HepG2 (cell line): ENCODE data around the gene ACACB. TPM values are rescaled to one million over a fixed set of nuclear protein-coding genes. Genes with fewer than 3 reads are reported as not detected.

Source experiments
- ATAC-seq: fragments of 200-7000 bp; cut with Tn5 transposase; 3 replicates; pipeline ENCODE4 v1.9.1; 2020; ENCODE audit warnings: mild to moderate bottlenecking, moderate library complexity
- BruUV-seq: library from RNA; stranded (reverse); fragments of 400-500 nt; replicated peaks from 2 replicates; lab custom pipeline; 2021; lab: Mats Ljungman, UMichigan
- CTCF ChIA-PET: fragments of 300-600 bp; formaldehyde crosslinking; extraction: SDS; loops from one replicate; lab custom pipeline; 2021; ENCODE audit warnings: low total read pairs, inconsistent platforms, low intra/inter-chr PET ratio; lab: Yijun Ruan, JAX
- POLR2A ChIA-PET: fragments of 350-600 bp; sonication (Branson Sonifier 250); formaldehyde crosslinking; loops from one replicate; lab custom pipeline; 2020; ENCODE audit warnings: antibody characterized with exemption, inconsistent platforms; lab: Yijun Ruan, JAX
- DNase-seq: peaks from one replicate; pipeline ENCODE4 v3.0.0-alpha.2; 2015; ENCODE audit warnings: low spot score
- FAIRE-seq: peaks from 3 replicates; lab custom pipeline; 2011; peaks lifted over from hg19 to GRCh38; lab: Jason Lieb, UNC
- H2AFZ ChIP-seq: one replicate; pipeline ENCODE4 v1.6.1; 2011; ENCODE audit warnings: low read length, inconsistent platforms
- H3K27ac ChIP-seq: fragments of 300-600 bp; 3 replicates; pipeline ENCODE4 v1.8.0; 2011; ENCODE audit warnings: mixed run types, mild to moderate bottlenecking, mixed read lengths, low read length, inconsistent platforms; ENCODE audit not compliant: insufficient read depth; ENCODE audit errors: extremely low read length
- H3K27me3 ChIP-seq, 2 experiments: fragments of 200-600 bp in 1 of 2; 2 replicates in 1 of 2; 3 replicates in 1 of 2; pipeline versions ENCODE4 v1.6.0 to v1.8.0; 2011; ENCODE audit warnings: low read length in 2 of 2, mild to moderate bottlenecking in 2 of 2, moderate library complexity in 2 of 2, inconsistent platforms in 1 of 2; ENCODE audit not compliant: insufficient read depth in 2 of 2, control insufficient read depth in 1 of 2
- H3K36me3 ChIP-seq, 2 experiments: fragments of 200-600 bp in 1 of 2; replicated peaks in 1 of 2; 2 replicates in 1 of 2; 3 replicates in 1 of 2; pipeline versions ENCODE4 v1.5.1 to v1.8.0; 2011; ENCODE audit warnings: low read length in 2 of 2, inconsistent platforms in 1 of 2; ENCODE audit not compliant: insufficient read depth in 2 of 2, control insufficient read depth in 1 of 2
- H3K4me1 ChIP-seq: 2 replicates; pipeline ENCODE4 v1.5.1; 2012; ENCODE audit warnings: low read length, inconsistent platforms; ENCODE audit not compliant: insufficient read depth
- H3K4me2 ChIP-seq: 2 replicates; pipeline ENCODE4 v1.6.0; 2011; ENCODE audit warnings: low read depth, low read length, inconsistent platforms
- H3K4me3 ChIP-seq, 3 experiments: fragments of 200-600 bp in 1 of 3; sonication (generic), shearing (Covaris generic) in 1 of 3; replicated peaks in 1 of 3; 2 replicates each; pipeline ENCODE4 v1.5.1; 2011 to 2016; ENCODE audit warnings: low read length in 3 of 3, inconsistent platforms in 2 of 3, low read depth in 2 of 3, mild to moderate bottlenecking in 2 of 3, control low read depth in 1 of 3, mixed read lengths in 1 of 3; ENCODE audit not compliant: insufficient read depth in 1 of 3
- H3K79me2 ChIP-seq: one replicate; pipeline ENCODE4 v1.6.1; 2011; ENCODE audit warnings: low read length, inconsistent platforms; ENCODE audit not compliant: insufficient read depth
- H3K9ac ChIP-seq: 2 replicates; pipeline ENCODE4 v1.6.0; 2011; ENCODE audit warnings: mild to moderate bottlenecking, low read depth, low read length, inconsistent platforms; ENCODE audit not compliant: insufficient read depth
- H3K9me3 ChIP-seq: 2 replicates; pipeline ENCODE4 v1.5.1; 2012; ENCODE audit warnings: mild to moderate bottlenecking, low read length
- H4K20me1 ChIP-seq: 2 replicates; pipeline ENCODE4 v1.6.0; 2011; ENCODE audit warnings: inconsistent platforms, mild to moderate bottlenecking, low read length, moderate library complexity; ENCODE audit not compliant: insufficient read depth
- ATF6 ChIP-seq: sonication (generic); formaldehyde crosslinking; conservative IDR thresholded peaks from 2 replicates; pipeline ENCODE4 v1.4.0; 2020; ENCODE audit warnings: missing genetic modification reagents
- CHD4 ChIP-seq: fragments of 200-600 bp; sonication (generic); IDR thresholded peaks from 2 replicates; pipeline ENCODE4 v1.7.0; 2017; ENCODE audit warnings: mild to moderate bottlenecking, low read length, borderline replicate concordance
- HNRNPK ChIP-seq: fragments of 200-400 bp; formaldehyde crosslinking; IDR thresholded peaks from 2 replicates; pipeline ENCODE4 v1.6.1; 2018; ENCODE audit warnings: low read length, low read depth, moderate library complexity, mild to moderate bottlenecking; ENCODE audit not compliant: poor library complexity, severe bottlenecking
- ZFP62 ChIP-seq: sonication (generic); formaldehyde crosslinking; IDR thresholded peaks from 2 replicates; pipeline ENCODE4 v1.4.0; 2020; ENCODE audit warnings: missing genetic modification reagents
- ZKSCAN1 ChIP-seq: fragments of 150-350 bp; IDR thresholded peaks from 2 replicates; pipeline ENCODE4 v1.6.1; 2014; ENCODE audit warnings: low read length
- ZNF121 ChIP-seq: sonication (generic); formaldehyde crosslinking; IDR thresholded peaks from 2 replicates; pipeline ENCODE4 v1.5.0; 2020; ENCODE audit warnings: mild to moderate bottlenecking, missing genetic modification reagents
- ZNF251 ChIP-seq: sonication (generic); formaldehyde crosslinking; IDR thresholded peaks from 2 replicates; pipeline ENCODE4 v1.9.0; 2021; ENCODE audit warnings: mild to moderate bottlenecking, missing genetic modification reagents
- ZNF629 ChIP-seq: sonication (generic); formaldehyde crosslinking; conservative IDR thresholded peaks from 2 replicates; pipeline ENCODE4 v1.5.0; 2020; ENCODE audit warnings: missing genetic modification reagents
- ZSCAN5A ChIP-seq: sonication (generic); formaldehyde crosslinking; IDR thresholded peaks from 2 replicates; pipeline ENCODE4 v1.8.0; 2022; ENCODE audit warnings: mild to moderate bottlenecking, missing genetic modification reagents, borderline replicate concordance
- WGBS: methylation state at CpG from one replicate; pipeline ENCODE4 v1.1.6; 2017; ENCODE audit warnings: low lambda C conversion rate; 5-methylcytosine and 5-hydroxymethylcytosine counted together
- in situ Hi-C: cut with HindIII; loops from 2 replicates; pipeline ENCODE4 v1.10.0; 2017; ENCODE audit warnings: low pct_unique_long_range_greater_than_20kb; ENCODE audit not compliant: extremely low pct_ligation_motif_present
- intact Hi-C: fragments of 100-400 bp; cut with micrococcal nuclease; formaldehyde crosslinking; loops from one replicate; pipeline ENCODE4 v1.10.0; 2022; ENCODE audit not compliant: unreplicated experiment
- polyA plus RNA-seq, 8 experiments: library from polyadenylated mRNA; depleted of rRNA in 3 of 8; stranded (reverse) in 7 of 8; unstranded in 1 of 8; fragments of >200 nt; fragmentation: Illumina TruSeq in 4 of 8; extraction: Trizol in 4 of 8; gene quantifications; 2 replicates each; pipeline versions ENCODE4 v1.2.1 to v1.2.3, GENCODE V29; 2011 to 2016; ENCODE audit warnings: low read depth in 4 of 8, missing spikeins in 1 of 8, mixed read lengths in 1 of 8; ENCODE audit not compliant: insufficient read depth in 1 of 8
- total RNA-seq, 5 experiments: library from RNA; depleted of rRNA; stranded (reverse); fragments of >200 nt; fragmentation: Illumina TruSeq; extraction: Trizol; gene quantifications; 2 replicates each; pipeline ENCODE4 v1.2.3, GENCODE V29; 2016; ENCODE audit warnings: low read depth in 1 of 5

Gene ACACB
- total and polyA plus RNA-seq, 2 of the 13 experiments (the other 11 are each of a cell fraction or from before 2014, with no cell fraction given), result 6.2 to 8.6 TPM

DNA sequence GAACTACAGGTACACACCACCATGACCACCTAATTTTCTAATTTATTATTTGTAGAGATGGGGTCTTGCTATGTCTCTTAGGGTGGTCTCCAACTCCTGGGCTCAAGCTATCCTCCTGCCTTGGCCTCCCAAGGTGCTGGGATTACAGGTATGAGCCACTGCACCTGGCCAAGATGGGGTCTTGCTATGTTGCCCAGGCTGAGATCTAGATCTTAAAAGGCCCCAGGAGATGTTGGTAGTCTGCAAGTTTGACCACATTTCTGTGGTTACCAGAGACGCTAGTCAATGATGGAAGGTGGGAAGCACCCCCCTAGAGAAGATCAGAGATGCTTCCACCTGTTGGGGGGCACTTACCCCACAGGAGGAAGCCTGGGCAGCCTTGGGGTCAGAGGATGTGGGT, 158.0 kb downstream of the ACACB start:
- H3K79me2 ChIP-seq, result no peaks in the 10 kb centered on the region
- WGBS, result no CpG with 5 or more reads among the region's 1 CpG
- DNase-seq (no peak), FAIRE-seq (no peak), ATAC-seq (no peak)
- no peaks in the 10 kb centered on the region for H3K27me3 ChIP-seq
- TF ChIP-seq ZFP62 (CRISPR knock-in tag) (no peak), ZNF121 (CRISPR knock-in tag) (peak; percentile 54; the same call in 1 of the 2 replicates)
- no peaks in the 10 kb centered on the region for H3K9me3 ChIP-seq
- in situ Hi-C loops (no loop called here), intact Hi-C loops (no loop called here)
- no peak overlapping the region for H3K9ac ChIP-seq
- no peaks in the 10 kb centered on the region for H3K36me3 ChIP-seq
- no peak overlapping the region for H3K4me3 ChIP-seq
- H4K20me1 ChIP-seq, result no peaks in the 10 kb centered on the region
- ChIA-PET CTCF (no interaction called here), POLR2A (no interaction called here)
- H2AFZ ChIP-seq, result no peak overlapping the region
- no TSS peak for BruUV-seq
- H3K4me1 ChIP-seq, result peaks cover 32% of the 10 kb centered on the region
- no peak overlapping the region for H3K27ac ChIP-seq
- no peak overlapping the region for H3K4me2 ChIP-seq

GRCh38 chr12:109275173-109275572, 158.8 kb downstream of the ACACB start:
- CTCF ChIA-PET, result no interaction called here
- H3K79me2 ChIP-seq, result no peaks in the 10 kb centered on the region
- in situ Hi-C loops, result no loop called here
- H3K4me2 ChIP-seq, result no peak overlapping the region
- POLR2A ChIA-PET, result no interaction called here
- no peak for ATAC-seq
- intact Hi-C loops, result no loop called here
- BruUV-seq, result no TSS peak
- 15% methylated on average over 4 of the region's 4 CpGs for WGBS
- no peak for FAIRE-seq
- no peaks in the 10 kb centered on the region for H4K20me1 ChIP-seq
- H3K4me1 ChIP-seq, result peaks cover 34% of the 10 kb centered on the region
- DNase-seq, result no peak
- TF ChIP-seq HNRNPK (no peak), ZKSCAN1 (no peak), ATF6 (CRISPR knock-in tag) (no peak), ZNF629 (CRISPR knock-in tag) (peak; percentile 83), ZSCAN5A (no peak), CHD4 (0 out of 2 replicates have a peak, but pooled peaks have one; percentile 39), ZNF251 (CRISPR knock-in tag) (no peak)
- H3K36me3 ChIP-seq, result no peaks in the 10 kb centered on the region
- no peak overlapping the region for H3K9ac ChIP-seq
- no peak overlapping the region for H2AFZ ChIP-seq
- H3K27ac ChIP-seq, result no peak overlapping the region
- H3K9me3 ChIP-seq, result no peaks in the 10 kb centered on the region
- H3K27me3 ChIP-seq, result no peaks in the 10 kb centered on the region
- H3K4me3 ChIP-seq, result no peak overlapping the region
